NB4 (cell line): Measurements from ENCODE around the gene JAKMIP1.

Experiments used
- DNase-seq: peaks from one replicate; pipeline ENCODE4 v3.0.0; 2010; ENCODE audit warnings: low read depth
- H3K4me3 ChIP-seq: one replicate; pipeline ENCODE4 v1.5.1; 2011; ENCODE audit warnings: mild to moderate bottlenecking, low read depth, low read length, moderate library complexity
- CTCF ChIP-seq: IDR thresholded peaks from one replicate; pipeline ENCODE4 v1.5.1; 2012; ENCODE audit warnings: low read depth, low read length
- MAX ChIP-seq: IDR thresholded peaks from 2 replicates; pipeline ENCODE4 v1.6.1; 2011; ENCODE audit warnings: low read depth, low read length
- MYC ChIP-seq: IDR thresholded peaks from 2 replicates; pipeline ENCODE4 v1.6.1; 2011; ENCODE audit warnings: low read depth, low read length
- POLR2A ChIP-seq: IDR thresholded peaks from 2 replicates; pipeline ENCODE4 v1.6.1; 2011; ENCODE audit warnings: mild to moderate bottlenecking; ENCODE audit not compliant: insufficient read length; ENCODE audit errors: extremely low read depth

Gene JAKMIP1

DNA sequence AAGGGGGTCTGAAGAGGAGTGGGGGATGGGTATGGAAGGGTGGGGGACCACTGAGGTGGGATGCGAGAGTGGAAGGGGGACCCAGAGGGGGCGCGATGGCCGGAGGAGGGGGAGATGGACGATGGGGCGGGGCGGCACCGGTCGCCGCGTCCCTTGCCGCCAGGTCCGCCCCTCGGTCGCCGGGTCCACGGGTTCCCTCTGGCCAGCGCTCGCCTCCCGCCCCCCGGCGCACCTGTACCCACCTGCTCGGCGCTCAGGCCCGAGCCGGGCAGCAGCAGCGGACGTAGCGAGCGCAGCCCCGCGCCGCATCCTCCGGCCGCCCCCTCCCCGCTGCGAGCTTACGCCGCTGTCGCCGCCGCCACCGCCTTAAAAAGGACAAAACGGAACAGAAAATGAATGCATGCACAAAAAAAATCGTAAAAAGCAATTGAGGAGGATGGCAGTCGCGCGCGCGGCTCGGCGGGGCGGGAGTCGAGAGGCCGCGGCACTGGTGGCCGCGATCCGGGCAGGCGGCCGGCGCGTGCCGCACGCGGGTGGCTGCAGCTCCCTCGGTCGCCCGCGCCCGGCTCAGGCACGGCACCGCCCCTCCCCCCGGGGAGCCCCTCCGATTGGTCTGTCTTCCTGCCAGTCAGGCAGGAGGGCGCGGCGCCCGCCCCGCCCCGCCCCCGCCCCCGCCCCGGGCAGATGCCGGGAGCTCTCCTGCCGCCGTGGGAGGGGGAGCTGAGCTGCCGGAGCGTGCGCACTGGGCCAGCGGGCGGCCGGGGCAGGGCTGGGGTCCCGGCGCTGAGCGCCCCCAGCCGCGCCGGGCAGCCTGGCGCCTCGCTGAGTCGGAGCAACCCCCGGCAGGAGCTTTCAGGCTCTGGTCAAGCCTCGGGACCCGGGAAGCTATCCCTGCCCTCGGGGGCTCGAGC is at the start of gene JAKMIP1:
JAKMIP1 (minus strand) TSS at position 539 of the 911 bp plus-strand sequence. CDS start 87,699 bp downstream, outside the sequence.
- no peak within 1 kb of the TSS for H3K4me3 ChIP-seq
- TF ChIP-seq POLR2A: no peak
- TF ChIP-seq MAX: no peak
- no peak for TF ChIP-seq MYC
- TF ChIP-seq CTCF: no peak
- DNase-seq: no peak

DNA sequence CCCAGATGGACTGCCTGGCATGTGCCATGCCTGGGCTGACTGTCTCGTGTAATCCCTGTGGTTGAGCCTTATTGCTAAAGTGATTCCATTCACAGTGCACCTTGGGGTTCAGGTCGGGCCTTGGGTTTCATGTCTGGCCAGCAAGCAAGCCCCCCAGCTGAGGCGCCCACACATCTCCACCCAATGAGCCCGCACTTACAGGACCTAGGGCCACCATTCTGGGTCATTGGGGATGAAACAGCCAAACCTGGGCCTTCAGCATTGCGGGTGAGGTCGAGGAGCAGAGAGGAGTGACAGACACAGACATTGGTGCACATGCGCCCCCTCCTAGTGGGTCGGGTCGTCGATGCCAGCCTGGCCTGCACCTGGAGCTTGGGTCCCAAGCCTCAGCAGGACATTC is 48.0 kb upstream of the JAKMIP1 start:
- DNase-seq: no peak
- H3K4me3 ChIP-seq: no peak overlapping the region
- TF ChIP-seq CTCF (no peak), MAX (no peak), MYC (no peak), POLR2A (no peak)

- TF ChIP-seq POLR2A (no peak), MAX (no peak), CTCF (no peak)
- no peak overlapping the region for H3K4me3 ChIP-seq
- no peak for DNase-seq
Observed at GRCh38 chr4:6246170-6246634, 45.9 kb upstream of the JAKMIP1 start.

DNA sequence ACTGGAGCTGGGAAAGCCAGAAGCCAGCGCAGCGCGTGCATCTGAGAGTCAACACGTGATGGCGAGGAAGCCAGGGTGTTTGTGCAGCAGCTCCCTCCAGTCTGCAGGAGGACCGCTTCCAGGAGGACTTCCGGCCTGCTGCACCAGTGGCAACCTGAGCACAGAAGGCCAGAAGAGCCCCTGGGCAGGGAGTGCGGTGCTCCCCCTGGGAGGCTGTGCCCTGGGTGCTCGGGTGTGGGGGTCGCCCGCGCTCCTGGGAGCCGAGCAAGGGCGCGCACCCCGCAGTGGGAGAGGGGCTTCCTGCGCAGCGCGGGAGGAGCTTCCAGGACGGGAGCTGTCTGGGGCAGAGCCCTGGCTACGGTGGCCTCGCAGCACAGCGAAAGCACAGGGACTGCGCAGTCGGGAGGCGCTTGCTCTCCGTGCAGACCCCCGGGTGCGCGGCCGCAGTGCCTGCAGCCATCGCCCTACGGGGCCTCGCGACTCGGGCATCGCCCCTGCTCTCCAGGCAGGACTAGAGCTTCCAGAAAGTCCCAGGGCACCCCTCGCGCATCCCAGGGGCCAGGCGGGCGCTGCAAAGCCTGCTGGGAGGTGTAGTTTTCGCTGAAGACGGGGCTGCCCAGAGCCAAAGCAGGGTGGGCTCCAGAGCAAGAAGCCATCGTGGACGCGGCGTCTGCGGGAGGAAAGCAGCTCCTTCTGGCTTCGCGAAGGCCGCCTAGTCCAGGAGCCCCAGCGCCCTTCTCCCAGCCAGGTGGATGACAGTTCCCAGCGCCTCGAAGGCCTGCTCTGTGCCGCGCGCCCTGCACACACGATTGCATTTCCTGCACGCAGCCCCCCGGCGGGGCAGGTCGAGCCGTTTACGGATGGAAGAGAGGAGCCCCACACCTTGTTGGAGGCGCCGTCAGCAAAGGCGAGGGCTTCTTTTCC is 45.2 kb upstream of the JAKMIP1 start:
- no peak for DNase-seq
- TF ChIP-seq MAX (no peak), POLR2A (no peak), MYC (no peak), CTCF (no peak)
- H3K4me3 ChIP-seq: no peak overlapping the region

- no peak for TF ChIP-seq POLR2A
- no peak overlapping the region for H3K4me3 ChIP-seq
- DNase-seq: no peak
Observed at GRCh38 chr4:6242271-6243029, 42.1 kb upstream of the JAKMIP1 start.
